GM19395 (cell line): Measurements from ENCODE around the gene MMP17.
"Not testable (repeated sequence)": the region's sequence is repeated elsewhere in the genome, so short reads cannot be mapped to it uniquely, and the experiment has no call there.

Source experiments
- ATAC-seq: cut with Tn5 transposase; IDR thresholded peaks from one replicate; pipeline ENCODE4 v1.9.1; 2021; ENCODE audit warnings: mild to moderate bottlenecking, moderate library complexity; ENCODE audit not compliant: unreplicated experiment

The MMP17 gene

DNA sequence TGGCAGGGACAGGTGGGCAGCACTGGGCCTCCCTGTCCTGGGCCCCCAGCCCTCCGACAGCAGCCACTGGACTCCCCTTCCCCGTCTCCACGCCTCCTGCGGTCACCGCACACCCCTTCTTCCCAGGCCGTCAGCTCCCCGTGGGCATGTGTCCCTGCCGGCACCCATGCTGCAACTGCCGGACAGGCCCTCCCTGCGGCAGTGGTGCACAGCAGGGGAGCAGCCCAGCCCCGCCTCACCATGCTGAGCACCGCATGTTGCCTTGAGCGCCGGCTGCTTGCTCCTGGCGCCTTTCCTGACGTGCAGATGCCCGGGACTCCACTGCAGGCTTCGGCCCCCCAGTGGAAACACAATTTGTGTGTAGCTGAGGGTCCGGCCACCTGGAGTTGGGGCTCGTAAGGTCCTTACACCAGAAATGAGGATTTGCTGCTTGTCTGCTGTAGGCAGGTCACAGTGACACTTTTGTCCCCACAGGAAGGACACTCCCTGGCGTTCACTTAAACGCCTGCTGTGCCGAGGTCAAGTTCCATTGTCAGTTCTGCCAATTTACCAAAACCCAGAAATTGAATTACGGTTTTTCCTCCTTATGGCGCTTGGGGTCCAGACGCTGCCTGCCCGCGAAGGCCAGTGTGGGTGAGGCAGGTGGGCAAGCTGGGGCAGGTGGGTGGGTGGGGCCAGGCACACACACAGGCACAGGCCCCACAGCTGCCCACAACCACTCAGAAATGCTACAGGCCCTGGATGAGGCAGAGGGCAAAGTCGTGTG lies 28.2 kb upstream of the MMP17 start:
- no peak for ATAC-seq

DNA sequence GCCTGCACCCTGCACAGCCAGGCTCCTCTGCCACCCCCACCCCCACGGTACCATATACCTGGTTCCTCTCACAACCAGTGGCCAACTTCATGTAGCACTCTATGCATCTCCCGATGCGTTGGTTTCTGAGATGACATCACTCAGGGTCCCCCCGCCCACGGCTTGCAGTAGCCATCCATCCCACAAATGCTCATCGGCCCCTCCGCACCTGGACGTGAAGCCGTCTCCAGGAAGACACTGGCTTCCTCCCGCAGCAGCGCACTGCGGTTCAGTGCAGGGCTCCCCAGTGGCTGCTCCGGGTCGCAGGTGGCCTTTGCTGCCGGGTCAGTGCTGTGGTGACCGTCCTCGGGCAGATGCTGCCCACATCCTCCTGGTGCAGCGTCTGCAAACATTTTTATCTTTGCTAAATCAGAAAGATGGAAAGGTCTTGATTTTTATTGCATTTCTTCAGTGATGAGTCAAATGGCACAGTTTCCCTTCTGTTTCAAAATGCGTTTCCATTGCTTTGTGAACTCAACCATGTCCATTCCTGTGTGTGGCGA lies 27.5 kb upstream of the MMP17 start:
- ATAC-seq = no peak

DNA sequence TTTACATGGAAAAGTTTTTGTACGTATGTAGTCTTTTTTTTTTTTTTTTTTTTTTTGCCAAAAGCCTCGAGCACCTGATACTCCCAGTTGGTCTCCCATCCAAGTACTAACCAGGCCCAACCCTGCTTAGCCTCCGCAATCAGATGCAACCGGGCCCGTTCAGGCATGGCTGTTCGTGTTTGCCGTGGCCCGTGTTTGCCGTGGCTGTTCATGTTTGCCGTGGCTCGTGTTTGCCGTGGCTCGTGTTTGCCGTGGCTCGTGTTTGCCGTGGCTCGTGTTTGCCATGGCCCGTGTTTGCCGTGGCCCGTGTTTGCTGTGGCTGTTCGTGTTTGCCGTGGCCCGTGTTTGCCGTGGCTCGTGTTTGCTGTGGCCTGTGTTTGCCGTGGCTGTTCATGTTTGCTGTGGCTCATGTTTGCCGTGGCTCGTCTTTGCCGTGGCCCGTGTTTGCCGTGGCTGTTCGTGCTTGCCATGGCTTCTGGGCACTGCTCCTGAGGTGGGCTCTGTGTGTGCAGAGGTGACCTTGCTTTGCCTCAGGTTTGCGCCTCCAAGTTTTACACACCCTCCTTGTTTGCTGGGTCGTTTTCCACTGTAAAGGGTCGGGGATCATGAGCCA lies 26.8 kb upstream of the MMP17 start:
- no peak for ATAC-seq

DNA sequence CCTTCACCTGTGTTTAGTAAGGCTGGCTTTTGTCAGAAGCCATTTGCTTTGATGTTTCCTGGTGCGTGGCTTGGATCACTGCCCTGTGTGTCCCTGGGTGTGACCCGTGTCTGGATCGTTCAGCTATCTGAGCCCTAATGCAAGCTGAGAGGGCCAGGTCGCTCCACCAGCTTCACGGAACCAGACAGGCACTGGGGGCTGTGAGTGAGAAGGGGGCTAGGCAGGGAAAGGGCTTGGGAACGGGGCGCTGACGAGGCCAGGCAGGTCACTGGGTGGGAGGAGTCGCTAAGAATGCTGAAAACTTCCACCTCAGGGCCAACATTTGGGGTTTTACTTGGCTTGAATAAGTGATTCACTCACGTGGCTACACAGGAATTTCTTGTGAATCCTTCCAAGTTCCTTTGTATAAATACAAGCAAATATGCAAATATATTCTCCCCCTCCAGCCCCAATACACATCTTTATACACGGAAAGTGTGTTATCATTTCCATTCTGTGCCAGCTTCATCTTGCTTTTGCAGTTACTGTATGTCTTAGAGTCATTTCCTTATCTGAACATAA lies 24.2 kb upstream of the MMP17 start:
- ATAC-seq = no peak

DNA sequence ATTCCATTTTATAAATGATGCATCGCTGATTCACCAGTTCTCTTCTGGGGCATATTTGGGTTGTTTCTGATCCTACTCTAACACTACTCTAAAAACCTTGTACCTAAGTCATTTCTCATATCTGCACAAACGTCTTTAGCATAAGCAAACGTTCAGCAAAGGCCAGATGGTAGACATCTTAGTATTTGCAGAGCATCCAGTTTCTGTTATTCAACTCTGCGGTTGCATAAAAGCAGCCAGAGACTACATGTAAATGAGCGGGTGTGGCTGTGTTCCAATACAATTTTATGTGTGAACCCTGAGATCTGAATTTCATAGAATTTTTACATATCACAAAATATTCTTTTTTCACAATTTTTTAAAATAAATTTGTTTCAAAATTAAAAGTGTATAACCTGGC lies 22.8 kb upstream of the MMP17 start:
- ATAC-seq = no peak

DNA sequence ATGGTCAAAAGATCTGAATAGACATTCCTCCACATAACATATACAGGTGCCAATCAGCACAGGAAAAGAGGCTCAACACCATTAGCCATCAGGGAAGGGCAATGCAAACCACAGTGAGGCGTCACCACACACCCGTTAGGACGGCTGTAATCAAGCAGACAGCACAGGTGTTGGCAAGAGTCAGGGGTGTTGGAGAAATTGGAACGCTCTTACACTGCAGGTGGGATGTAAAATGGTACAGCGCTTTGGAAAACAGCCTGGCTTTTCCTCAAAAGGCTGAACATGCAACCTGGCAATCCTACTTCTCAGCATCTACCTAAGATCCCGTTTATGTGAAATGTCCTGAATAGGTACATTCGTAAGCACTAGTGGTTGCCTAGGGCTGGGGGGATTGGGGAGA lies 21.5 kb upstream of the MMP17 start:
- ATAC-seq = no peak

DNA sequence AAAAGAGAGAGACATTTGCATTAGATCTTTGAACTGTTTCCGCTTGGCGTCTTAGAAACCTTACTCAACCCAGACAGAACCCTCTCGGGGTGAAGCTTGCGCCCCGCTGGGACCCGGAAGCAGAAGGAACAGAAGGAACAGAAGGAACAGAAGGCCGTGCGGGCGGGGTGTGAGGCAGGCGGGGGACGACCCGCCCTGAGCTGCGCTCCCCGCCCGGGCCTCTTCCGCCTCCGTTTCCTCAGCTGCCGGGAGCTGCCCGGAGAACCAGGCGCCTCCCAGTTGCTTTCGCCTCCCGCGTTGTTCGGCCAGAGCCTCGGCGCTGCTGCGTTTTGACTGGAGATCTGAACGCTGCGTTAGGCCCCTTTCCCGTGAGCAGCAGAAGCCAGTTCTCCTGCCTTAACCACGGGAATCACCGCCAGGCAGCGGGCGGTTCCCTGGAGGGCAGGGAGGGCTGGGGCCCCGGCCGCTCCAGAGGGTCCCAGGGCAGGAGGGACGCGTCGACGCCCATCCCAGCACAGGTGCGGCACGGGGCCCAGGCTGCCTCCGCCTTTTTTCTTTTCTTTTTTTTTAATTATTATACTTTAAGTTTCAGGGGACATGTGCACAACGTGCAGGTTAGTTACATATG lies 19.3 kb upstream of the MMP17 start:
- no peak for ATAC-seq

DNA sequence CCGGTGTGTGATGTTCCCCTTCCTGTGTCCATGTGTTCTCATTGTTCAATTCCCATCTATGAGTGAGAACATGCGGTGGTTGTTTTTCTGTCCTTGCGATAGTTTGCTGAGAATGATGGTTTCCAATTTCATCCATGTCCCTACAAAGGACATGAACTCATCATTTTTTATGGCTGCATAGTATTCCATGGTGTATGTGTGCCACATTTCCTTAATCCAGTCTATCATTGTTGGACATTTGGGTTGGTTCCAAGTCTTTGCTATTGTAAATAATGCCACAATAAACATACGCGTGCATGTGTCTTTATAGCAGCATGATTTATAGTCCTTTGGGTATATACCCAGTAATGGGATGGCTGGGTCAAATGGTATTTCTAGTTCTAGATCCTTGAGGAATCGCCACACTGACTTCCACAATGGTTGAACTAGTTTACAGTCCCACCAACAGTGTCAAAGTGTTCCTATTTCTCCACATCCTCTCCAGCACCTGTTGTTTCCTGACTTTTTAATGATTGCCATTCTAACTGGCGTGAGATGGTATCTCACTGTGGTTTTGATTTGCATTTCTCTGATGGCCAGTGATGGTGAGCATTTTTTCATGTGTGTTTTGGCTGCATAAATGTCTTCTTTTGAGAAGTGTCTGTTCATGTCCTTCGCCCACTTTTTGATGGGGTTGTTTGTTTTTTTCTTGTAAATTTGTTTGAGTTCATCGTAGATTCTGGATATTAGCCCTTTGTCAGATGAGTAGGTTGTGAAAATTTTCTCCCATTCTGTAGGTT lies 18.5 kb upstream of the MMP17 start:
- ATAC-seq = not testable (repeated sequence)

DNA sequence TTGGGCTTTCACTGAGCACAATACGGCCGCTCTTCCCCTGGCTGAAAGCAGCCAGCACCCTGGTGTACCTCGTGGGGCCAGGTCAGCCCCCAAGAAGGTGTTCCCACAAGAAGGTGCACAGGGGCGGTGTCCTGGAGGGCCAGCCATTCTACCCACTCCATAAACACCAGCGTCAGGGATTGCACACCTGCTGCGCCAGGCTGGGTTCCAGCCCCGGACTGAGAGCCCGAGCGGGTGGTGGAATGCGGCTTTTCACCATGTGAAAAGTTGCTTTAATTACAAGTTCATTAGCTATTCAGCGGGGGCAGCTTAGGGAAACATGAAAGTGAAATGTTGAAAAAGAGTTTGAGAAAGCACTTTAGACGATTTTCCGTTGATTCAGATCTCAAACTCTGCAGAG lies 17.5 kb upstream of the MMP17 start:
- ATAC-seq = no peak

DNA sequence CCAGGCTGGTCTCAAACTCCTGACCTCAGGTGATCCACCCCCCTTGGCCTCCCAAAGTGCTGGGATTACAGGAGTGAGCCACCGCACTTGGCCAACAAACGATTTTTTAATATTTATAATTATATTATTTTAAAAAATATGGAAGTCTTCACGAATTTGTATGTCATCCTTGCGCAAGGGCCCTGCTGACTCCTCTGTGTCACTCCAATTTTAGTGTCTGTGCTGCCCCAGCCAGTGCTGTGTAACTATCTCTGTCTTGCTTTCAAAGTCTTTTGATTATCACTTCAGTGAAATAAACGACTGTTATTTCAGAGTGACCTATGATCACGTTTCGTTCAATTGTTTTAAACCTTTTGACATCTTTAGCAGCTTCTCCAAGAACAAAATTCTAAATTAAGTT lies 13.1 kb upstream of the MMP17 start:
- no peak for ATAC-seq

DNA sequence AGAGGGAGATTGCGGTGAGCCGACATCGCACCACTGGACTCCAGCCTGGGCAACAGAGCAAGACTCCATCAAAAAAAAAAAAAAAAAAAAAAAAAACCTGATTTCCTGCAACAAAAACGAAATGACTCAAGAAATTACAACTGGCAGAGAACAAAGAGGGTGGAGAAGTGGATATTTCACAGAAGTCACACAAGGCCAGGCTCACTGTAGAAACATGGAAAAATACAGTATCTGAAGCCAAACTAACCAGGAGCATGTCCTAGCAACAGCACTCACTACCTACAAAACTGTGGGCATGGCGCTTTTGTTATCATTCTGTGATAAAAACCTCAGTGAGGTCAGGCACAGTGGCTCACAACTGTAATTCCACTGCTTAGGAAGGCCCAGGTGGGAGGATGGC lies 11.7 kb upstream of the MMP17 start:
- no peak for ATAC-seq

DNA sequence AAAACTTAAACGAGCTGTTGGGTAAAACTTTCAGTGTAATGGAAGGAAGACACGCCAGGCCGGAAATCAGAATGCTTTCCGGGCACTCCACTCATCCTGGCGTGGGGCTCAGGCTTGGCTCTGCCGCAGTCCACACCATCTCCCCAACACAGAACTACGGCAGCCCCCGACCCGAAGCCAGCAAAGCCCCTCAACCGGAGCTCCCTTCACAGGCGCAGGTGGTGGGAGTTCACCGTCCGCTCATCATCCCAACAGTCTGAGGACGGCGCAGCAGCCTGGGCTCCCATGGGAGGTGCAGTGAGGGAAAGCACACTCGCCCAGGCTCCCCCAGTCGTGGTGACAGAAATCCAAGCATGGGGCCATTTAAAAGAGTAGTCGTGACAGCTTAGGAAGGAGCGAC lies 11.0 kb upstream of the MMP17 start:
- ATAC-seq = no peak

DNA sequence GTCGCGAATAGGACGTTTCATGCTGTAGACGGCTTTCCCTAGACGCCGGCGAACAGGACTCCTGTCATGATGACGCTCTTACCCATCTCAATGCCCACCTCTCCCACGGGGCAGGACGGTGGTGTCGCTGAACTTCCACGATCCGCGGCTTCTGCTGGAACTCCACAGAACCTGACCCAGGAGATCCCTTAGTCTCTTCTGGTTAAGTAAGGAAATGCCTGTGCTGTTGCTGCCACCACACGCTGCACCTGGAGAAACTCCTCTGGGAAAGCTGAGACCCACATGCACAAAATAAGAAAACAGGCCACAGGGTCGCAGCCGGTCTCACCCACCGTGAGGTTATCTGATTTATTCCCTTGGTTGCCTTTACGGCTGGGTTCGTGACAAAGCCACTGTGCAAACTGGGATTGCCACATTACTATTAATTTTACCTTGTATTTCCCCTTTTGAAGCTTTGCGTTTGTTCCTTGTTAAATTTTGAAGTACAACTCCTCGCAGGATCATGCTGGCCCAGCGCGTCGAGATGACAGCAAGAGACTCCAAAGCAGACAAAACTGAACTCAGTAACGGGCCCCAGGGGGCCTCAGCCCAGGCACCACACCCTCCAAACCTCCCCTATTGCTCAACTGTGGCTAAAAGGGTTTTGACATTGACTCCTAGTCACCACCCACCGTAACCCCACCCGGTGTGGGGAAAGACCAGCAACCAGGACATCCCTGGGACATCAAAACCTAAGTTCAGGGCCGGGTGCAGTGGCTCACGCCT lies 9.2 kb upstream of the MMP17 start:
- ATAC-seq = no peak

DNA sequence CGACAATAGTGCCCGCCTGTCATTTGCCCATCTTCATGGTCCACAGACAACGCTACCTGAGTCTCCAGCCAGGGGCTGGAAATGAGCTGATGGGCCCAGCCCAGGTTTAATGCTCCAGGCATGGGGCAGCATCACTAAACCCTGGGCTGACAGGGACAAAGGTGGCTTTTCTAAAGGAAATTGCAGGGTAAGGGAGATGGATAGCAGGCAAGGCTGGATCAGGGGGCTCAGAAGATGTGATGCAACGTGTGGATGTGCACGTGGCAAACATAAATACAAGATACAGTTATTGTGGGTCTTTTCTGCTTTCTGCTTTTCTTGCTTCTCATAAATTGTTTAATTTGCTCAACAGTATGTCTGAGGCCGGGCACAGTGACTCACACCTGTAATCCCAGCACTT lies 3.7 kb upstream of the MMP17 start:
- ATAC-seq = no peak

DNA sequence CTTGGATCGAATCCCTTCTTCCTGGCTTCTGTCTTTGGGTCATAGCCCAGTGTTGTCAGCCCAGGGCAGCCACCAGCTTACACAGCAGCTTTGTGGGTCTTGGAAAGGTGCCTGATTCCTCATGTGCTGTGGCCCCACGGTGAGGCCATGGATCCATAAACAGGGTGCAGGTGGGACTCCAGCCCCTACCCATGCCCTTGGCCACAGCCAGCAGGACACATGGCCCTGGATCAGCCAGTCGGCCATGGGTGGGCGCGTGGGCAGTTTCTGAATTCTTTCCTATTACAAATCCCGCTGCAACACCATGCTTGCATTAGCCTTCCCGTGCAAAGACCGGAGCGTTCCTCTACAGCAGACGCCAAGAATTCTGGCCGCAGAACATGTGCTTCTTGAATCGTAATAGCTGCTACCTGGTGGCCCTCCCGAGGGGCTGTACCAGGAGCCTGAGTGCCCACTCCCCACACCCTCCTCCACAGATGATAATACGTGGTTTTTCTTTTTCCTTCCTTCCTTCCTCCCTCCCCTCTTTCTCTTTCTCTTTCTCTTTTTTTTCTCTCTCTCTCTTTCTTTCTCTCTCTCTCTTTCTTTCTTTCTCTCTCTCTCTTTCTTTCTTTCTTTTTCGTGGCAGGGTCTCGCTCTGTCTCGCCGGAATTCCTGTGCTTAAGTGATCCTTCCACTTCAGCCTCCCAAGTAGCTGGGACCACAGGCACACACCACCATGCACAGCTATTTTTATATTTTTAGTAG lies 2.9 kb upstream of the MMP17 start:
- ATAC-seq = no peak

DNA sequence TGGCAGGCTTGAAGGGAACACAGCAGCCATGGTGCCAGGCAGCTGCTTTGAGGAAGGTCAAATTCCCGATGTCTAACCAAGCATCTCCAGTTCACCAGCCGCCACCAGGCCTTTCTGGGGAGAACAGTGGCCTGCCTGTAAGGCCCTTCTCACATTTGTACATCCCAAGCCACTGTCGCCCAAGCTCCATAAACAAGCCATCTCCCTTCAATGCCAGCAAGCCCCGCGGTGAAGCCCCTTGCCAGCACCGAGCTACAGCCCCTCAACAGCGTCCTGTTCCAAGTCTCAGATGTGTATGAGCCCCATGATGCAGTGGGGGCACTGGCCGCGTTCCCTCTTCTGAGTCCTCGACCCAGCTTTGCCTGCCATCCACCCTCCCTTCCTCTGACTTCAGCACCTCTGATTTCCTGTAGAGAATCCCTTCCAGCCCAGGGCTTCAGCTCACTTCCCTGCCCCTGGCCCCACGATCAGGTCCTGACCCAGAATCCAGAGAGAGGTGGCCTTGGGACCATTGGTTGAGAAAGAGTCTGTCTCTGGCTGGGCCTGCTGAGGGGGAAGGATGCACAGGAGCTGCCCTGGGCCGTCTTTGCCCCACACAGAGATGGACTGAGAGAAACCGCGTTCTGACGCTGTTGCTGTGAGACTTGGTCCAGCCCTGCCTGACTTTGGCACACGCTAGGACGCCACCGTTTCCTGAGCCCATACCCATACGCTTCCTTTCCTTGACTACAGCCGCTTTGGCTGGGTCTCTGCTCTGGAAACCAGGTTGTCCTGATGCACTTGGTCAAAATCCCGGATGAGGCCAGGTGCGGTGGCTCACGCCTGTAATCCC lies 1.9 kb upstream of the MMP17 start:
- no peak for ATAC-seq

DNA sequence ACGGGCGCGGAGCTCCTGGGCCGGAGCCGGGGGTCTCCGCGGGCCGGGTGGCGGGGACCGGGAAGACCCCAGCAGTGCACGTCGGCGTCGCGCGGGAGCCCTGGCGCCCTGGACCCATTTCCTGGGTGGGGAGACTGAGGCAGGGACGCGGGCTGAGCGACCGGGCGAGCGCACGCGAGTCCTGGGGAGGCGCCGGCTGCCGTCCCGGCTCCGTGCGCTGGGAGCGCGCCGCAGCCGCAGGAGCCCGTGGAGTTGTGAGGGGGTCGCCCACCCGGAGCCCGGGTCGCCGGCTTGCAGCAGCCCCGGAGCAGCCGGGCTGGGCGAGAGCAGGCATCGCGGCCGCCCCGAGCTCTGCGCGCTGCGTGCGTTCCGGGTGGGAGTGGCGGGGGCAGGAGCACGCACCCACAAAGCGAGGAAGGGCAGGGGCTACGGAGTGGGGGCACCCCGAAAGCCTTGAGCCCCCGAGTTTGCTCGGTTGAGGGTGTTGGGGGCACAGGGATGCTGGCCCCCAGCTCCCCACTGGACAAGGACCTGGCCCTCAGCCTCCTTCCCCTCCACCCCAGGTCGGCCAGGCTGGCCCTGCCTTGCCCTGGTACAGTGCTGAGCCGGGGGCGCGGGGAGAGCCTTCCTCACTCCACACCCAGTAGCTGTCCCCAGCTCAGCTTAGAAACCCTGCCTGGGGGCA lies 620 bp downstream of the MMP17 start:
- no peak for ATAC-seq

DNA sequence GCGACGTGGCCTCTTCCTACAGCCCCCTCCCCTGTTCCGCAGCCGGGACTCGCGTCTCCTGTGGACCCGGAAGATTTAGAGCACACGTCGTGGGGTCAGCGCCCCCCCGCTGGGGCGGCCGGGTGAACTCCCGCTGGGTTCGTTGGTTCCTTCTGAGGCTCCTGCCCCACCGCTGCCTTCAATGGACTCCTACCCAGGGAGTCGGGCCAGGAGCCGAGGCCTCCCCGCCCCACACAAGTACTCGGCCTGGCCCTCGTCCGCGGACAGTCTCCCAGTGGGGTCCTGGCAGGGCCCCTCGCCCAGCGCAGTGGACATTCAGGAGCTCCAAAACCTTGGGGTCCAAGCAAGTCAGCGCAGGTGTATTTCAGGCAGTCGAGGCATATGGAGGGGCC lies 1.2 kb downstream of the MMP17 start:
- no peak for ATAC-seq
